Fibroblast of upper back skin (primary cell): ENCODE measurements around the gene MYD88.

Experiments used
- DNase-seq: peaks from one replicate; pipeline ENCODE4 v3.0.0-alpha.2; 2013

Gene MYD88

GRCh38 chr3:38114052-38114874, 24.2 kb upstream of the MYD88 start:
- DNase-seq, result no peak

DNA sequence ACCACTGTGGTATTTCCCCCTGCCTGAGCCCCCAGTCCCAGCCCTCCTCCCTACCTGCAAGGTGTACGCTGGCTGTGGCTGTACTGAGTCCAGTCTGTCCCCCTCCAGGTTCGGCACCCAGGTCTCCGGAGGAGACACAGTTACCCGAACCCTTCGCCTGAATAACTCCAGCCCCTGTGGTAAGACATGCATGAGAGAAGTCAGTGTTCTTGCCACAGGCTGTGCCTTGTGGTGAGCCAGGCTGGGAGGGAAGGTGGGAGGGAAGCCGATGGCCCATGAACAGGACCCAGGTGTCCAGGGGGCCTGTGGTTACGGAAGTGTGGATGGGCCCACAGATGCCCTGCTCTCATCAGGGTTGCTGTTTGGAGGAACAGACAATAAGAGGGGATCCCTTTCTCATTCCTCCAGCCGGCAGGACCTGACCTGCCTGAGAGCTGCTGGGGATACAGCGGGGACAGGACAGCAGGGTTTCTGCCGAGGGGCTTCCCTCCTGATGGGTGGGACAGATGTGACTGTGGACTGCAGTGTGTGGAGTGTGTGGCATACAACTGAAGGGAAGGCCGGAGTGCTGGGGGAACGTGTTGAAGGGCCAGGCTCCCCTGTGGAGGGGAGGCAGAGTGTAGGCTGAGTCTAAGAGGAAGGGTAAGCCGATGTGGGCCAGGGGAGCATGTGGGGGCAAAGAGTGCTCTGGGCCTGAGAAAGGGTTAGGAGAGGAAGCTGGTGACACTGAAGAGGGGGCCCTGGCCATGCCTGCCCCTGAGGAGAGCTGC, 23.4 kb upstream of the MYD88 start:
- DNase-seq, result no peak

DNA sequence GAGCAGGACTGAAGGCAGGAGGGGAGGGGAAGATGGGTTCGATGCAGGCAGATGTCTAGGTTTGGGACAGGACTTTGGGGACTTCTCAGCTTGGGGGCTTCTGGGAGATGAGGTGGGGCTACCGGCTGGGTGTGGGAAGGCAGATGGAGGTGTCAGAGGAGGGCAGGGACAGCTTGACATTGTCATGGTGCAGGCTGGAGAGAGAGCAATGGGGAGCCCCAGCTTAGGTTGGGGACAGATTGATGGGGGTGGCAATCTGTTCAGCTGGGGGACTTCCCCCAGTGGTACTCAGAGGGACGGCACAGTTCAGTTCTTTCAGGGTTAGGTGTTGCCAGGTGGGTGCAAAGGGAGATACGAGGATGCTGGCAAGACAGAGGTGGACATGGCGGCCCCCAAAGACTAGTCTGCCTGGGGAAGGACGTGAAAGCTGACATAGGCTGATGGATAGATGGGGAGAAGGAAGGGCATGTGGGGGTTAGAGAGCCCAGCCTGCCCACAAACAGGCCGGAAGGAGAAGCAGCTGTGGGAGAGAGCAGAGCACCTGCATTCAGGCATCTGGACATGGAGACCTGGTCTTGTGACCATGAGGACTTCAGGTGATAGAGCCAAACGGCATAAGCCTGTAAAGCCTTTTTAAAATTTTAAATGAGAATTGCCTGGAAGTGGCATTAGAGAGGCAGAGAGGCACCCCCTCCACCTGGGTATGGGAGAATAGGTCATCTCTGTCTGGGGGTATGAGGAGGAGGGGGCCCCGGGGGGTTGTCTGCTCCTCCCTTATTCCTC, 22.6 kb upstream of the MYD88 start:
- no peak for DNase-seq

GRCh38 chr3:38116471-38117162, 21.8 kb upstream of the MYD88 start:
- no peak for DNase-seq

DNA sequence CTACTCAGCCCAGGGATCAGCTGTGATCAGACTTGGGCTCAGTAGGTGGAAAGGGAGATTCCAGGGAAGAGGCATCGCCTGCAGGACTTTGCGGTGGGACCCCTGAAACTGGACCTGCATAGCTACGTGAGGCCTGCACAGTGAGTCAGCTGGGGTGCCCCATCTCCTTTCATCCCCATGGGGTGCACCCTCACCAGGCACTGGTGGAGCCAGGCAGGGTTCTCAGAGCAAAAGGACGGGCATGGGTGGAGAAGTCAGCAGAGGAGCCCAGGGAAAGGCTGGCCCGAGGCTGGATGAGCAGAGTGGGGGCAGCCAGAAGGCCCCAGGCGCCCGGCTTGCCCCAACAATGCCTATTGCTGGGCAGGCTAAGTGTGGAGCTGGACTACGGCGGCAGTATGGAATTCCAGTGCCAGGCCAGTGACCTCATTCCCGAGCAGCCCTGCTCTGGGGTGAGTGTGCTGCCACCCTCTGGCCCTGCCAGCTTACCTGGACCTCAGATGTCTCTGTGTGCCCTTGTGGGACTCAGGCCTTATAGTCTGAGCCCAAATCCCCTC, 21.2 kb upstream of the MYD88 start:
- no peak for DNase-seq

- peak; percentile 55 for DNase-seq
Observed at GRCh38 chr3:38117748-38118420, 20.6 kb upstream of the MYD88 start.

DNA sequence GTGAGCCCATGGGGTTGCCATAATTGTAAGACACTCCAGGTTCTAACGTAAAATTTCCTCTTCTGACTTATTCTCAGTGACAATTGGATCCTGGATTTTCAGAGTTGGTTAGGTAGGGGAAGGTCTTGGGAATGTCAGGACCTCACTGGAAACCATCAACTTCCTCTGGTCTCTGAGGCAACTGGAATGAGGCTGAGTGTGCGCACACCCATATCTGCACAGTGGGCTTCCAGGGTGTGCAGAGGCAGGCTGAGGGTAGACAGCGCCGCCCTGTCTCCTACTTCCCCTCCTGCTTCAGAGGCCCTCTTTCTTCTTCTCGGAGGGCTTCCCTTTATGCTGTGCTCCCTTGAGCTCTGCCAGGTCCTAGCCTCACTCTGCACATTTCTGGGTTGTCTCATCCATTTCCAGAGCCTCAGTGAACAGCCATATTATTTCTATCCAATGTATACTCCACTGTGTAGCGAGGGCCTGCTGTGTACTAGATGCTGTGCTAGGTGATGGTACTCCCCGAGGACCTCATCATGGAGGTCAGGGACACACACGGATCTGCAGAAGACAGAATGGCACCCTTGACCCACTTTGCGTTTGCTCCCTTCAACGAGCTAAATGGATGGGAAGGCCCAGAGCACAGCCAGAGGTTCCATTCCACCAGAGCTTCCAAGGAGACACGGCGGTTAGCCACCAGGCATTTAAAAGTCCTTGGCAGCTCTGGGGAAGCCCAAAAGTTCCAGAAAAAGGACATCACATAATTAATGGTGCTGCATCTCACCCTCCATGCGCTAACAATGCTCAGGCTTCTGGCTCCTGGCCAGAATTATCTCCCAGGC, 19.8 kb upstream of the MYD88 start:
- no peak for DNase-seq

DNA sequence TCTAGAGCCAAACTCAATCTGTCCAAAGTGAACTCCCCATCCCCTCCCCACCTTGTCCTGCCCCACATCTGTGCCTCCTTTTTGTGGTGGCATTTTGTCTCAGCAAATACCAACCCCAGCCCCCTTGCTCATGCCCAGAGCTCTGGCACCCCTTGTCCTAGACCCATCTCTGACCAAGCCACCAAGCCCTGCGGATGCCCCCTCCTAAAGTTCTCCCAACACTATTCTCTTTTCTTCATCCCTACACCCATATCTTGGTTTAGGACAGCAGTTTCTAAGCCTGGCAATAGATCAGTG, 19.3 kb upstream of the MYD88 start:
- DNase-seq, result no peak

DNA sequence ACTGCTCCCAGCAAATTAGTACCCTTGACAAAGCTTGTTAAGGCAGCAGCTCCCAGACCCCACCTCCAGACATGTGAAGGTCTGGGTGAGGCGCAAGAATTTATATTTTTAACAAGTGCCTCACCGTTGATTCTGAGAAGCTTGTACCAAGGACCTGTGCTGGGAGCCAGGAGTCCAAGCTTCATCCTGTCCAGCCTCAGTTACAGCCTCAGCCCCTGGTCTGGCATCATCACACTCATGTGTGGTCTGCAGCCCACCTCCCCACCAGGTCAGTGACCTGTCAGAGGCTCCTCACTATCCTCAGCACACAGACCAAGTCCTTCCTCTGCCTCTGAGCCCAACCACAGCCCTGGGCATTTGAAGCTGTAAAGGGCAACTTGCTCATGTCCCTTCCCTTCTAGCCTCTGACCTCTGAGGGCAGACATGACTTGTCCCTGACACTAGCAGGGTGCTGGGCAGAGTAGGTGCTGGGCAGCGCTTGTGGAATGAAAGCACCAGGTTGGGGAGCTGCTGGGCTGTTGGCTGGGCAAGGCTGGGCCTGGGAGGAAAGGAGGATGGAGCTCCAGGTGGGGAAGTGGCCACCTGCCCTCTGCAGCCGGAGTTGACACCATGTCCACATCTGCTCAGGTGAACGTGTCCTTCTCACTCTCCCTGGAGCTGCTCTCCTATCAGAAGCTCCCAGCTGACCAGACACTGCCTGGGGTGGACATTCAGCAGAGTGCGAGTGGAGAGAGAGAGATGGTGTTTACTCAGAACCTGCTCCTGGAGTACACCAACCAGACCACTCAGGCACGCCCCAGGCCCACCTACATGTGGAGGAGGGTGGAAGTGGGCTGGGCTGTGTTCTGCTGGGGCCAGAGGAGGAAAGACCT, 18.4 kb upstream of the MYD88 start:
- no peak for DNase-seq

GRCh38 chr3:38120693-38121450, 17.6 kb upstream of the MYD88 start:
- no peak for DNase-seq

- DNase-seq, result no peak
Observed at GRCh38 chr3:38121451-38121831, 17.0 kb upstream of the MYD88 start.

GRCh38 chr3:38121832-38122461, 16.5 kb upstream of the MYD88 start:
- no peak for DNase-seq

GRCh38 chr3:38122712-38123290, 15.7 kb upstream of the MYD88 start:
- no peak for DNase-seq

GRCh38 chr3:38124324-38125122, 13.9 kb upstream of the MYD88 start:
- no peak for DNase-seq

- no peak for DNase-seq
Observed at GRCh38 chr3:38125305-38126120, 12.9 kb upstream of the MYD88 start.

DNA sequence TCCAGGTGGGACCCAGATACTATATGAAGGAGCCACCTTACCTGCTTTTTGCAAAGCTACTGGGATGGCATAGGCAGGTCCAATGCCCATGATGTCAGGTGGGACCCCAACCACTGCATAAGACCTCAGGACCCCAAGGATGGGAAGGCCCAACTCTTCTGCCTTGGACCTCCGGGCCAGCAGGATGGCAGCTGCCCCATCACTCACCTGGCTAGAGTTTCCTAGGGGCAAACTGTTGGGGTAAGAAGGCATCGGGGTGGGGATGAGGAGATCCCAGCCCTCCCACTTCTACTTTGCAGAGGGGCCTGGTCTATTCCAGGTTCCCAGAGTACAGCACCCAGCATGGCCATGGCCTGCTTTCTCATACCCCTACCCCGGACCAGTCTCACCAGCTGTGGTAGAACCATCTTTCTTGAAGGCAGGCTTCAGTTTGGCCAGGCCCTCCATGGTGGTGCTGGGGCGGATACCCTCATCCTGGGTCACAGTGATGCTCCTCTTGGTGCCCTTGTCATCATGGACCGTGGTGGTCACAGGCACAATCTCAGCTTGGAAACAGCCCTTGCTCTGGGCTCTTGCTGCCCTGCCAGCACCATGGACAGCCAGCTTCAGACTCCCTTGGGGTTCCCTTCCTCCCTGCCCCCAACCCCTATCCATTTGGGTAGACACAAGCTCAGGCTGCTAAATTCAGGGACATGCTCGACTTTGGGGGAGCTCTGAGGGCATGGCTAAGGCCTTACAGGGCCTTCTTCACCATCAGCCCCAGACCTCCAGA, 12.2 kb upstream of the MYD88 start:
- no peak for DNase-seq
